GM19372 (cell line): ENCODE data around the gene CCDC90B.
"Not testable (repeated sequence)": the region's sequence is repeated elsewhere in the genome, so short reads cannot be mapped to it uniquely, and the experiment has no call there.

Source experiments
- ATAC-seq: cut with Tn5 transposase; IDR thresholded peaks from one replicate; pipeline ENCODE4 v1.9.1; 2021; ENCODE audit warnings: mild to moderate bottlenecking, low read depth, moderate library complexity; ENCODE audit not compliant: unreplicated experiment

Gene CCDC90B, protein sequence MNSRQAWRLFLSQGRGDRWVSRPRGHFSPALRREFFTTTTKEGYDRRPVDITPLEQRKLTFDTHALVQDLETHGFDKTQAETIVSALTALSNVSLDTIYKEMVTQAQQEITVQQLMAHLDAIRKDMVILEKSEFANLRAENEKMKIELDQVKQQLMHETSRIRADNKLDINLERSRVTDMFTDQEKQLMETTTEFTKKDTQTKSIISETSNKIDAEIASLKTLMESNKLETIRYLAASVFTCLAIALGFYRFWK

DNA sequence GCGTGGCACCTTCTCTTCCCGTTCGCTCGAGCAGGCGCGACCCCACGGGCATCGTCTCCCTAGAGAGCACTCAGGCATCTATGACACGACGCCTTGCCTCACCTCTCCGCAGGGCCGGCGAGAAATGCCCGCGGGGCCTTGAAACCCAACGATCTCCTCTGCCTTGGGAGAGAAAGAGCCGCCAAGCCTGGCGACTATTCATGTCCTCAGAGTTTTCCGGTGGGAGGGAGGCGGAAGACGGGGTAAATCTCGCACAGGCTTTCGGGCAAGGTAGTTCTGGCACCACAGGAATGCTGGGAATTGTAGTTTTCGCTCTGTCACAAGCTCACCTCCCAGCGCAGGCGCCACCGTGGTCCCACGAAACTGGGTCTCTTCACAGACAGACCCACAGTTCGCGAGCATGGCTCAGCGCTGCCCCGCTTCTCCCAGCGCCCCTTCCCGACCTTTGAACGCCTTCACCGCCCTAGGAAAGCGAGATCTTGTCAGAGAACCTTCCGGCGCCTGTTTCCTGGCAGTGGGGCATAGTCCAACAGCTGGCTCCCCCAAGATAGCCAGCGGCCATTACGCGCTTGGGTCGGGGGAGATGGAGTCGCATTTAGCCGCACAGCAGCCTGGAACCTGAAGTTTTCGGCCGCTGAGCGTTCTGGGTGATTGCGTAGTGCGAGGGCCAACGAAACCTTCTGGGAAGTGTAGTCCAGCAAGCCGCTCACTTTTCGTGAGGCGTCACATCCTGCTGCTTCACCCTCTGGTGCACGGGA lies at the start of gene CCDC90B:
Gene CCDC90B (minus strand): TSS at position 597 of the 758 bp plus-strand sequence. CDS start 395 bp downstream, at position 202.
- peak; percentile 86 for ATAC-seq

- ATAC-seq = no peak
Observed at GRCh38 chr11:83335446-83336070, 49.4 kb upstream of the CCDC90B start.

DNA sequence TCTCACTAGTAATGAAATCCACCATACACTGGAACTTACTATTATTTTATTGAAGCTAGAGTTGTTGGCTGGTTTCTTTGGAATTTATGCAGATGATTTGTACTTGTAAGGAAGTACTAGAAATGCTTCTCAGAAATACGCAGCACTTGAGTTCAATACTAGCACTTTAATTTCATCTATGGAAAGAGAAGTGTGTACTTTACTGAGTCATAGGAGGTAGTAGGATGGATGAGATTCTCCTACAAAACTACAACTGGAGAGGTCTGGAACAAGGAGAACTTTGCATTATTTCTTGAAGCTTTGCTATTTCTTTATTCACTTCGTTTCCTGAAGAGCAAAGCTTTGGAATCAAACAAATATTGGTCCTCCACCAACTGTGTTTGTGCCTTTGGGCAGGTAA lies 44.1 kb upstream of the CCDC90B start:
- ATAC-seq = no peak

DNA sequence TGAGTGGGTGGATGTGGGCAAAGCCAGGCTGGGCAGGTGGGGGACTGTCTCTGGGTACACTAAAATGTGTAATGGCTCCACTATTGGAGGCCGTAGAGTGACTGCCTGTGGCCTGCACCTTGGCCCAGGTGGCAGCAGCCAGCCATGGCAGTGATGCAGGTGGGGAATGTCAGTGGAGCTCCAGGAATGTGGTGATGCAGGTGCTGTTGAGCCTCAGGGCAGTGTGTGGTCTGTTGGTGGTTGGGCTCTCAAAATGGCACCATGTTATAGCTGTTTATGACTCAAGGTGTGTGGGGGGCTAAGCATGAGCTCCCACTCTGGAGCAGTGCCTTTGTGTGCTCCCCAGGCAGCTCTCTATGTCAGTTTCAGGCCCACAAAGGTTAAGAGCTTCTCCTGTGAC lies 40.2 kb upstream of the CCDC90B start:
- ATAC-seq = no peak

GRCh38 chr11:83319346-83319745 lies 33.2 kb upstream of the CCDC90B start:
- ATAC-seq = no peak

DNA sequence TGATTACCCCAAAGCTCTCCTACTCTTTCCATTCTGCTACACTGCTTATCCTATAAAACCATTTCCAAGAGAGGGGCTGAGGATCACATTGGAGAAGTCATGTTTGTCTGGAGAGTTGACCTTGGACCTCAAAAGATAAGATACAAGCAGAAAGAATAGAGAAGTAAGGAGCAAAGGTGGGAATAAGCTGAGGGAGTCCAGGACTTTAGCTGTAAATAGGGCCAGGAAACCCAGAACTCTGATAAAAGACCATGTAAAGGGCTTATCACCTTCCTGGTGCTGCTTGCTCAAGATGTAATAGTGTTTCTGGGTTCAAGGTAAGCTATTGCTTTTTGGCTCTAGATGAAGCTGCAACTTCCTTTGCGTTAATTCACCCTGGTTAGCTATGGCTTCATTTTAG lies 32.8 kb upstream of the CCDC90B start:
- no peak for ATAC-seq

DNA sequence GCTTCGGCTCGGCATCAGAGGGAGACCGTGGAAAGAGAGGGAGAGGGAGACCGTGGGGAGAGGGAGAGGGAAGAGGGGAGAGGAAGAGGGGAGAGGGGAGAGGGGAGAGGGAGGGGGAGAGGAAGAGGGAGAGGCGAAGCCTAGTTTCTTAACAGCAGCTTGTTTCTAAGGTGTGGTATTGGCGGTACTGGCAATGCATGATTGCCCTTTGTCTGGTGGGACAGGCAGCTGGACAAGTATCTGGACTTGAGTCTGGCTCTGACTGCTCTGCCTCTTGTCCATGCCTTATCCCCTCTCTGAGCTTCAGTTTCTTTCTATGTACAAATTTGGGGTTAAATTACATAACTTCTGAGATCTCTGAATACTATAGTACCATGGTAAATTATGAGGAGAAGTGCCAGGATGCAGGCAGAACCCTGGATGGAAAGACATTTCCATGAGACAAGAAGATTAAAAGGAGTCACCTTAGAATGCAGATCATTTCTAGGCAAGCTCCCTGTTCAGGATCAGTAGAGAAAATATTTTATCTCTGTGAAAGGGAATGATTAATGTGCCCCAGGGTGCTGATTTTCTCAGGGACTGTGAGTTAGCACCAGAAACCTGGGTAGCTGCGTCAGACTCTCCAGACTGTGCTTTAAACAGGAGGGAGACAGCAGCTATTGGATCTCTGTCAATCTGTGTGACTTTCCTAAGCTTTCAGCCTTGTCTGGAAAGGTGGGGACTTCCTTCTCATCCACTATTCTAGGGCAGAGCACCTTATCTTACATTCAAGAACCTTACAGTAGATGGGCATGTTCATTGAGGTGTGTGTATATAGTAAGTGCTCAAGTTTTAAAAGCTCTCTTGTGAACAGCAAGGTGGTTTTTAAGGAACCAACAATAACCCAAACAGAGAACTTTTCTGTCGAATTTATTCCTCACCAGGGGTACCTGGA lies 31.9 kb upstream of the CCDC90B start:
- no peak for ATAC-seq

- ATAC-seq = not testable (repeated sequence)
Observed at GRCh38 chr11:83316897-83317268, 30.7 kb upstream of the CCDC90B start.

DNA sequence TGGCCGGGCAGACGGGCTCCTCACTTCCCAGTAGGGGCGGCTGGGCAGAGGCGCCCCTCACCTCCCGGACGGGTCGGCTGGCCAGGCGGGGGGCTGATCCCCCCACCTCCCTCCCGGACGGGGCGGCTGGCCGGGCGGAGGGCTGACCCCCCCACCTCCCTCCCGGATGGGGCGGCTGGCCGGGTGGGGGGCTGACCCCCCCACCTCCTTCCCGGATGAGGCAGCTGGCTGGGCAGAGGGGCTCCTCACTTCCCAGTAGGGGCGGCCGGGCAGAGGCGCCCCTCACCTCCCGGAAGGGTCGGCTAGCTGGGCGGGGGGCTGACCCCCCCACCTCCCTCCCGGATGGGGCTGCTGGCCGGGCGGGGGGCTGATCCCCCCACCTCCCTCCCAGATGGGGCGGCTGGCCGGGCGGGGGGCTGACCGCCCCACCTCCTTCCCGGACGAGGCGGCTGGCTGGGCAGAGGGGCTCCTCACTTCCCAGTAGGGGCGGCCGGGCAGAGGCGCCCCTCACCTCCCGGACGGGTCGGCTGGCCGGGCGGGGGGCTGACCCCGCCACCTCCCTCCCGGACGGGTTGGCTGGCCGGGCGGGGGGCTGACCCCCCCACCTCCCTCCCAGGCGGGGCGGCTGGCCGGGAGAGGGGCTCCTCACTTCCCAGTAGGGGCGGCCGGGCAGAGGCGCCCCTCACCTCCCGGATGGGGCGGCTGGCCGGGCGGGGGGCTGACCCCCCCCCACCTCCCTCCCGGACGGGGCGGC lies 30.2 kb upstream of the CCDC90B start:
- not testable (repeated sequence) for ATAC-seq

DNA sequence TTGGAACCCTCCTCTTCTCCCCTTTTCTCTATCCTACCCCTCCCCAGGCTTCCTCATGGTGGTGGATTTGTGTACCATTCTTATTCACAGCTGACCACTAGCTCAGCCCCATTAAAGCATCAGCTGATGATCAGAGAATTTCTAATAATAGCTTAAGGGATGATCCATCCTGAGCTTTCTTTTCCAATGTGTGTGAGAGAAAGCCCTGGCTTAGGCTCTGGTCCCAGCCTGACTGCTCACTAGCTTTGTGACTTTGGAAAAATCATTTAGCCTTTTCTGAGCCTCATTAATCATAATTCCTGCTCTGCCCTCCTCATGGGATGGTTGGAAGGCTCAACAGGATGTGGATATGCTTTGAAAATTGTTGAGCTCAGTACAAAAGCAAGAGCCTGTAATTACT lies 26.3 kb upstream of the CCDC90B start:
- no peak for ATAC-seq

GRCh38 chr11:83311701-83312100 lies 25.5 kb upstream of the CCDC90B start:
- no peak for ATAC-seq

- ATAC-seq = no peak
Observed at GRCh38 chr11:83310718-83311117, 24.6 kb upstream of the CCDC90B start.

DNA sequence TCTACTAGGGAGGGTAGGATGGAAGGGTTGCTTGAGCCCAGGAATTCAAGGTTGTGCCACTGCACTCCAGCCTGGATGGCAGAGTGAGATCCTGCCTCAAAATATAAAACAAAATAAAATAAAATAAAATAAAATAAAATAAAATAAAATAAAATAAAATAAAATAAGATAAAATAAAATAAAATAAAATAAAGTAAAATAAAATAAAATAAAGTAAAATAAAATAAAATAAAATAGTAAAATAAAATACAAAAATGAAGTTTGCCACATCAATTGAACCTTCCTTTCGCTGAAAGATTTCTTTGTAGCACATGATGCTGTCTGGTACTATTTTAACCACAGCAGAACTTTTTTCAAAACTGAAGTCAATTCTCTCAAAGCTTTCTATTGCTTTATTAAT lies 22.4 kb upstream of the CCDC90B start:
- ATAC-seq = not testable (repeated sequence)

DNA sequence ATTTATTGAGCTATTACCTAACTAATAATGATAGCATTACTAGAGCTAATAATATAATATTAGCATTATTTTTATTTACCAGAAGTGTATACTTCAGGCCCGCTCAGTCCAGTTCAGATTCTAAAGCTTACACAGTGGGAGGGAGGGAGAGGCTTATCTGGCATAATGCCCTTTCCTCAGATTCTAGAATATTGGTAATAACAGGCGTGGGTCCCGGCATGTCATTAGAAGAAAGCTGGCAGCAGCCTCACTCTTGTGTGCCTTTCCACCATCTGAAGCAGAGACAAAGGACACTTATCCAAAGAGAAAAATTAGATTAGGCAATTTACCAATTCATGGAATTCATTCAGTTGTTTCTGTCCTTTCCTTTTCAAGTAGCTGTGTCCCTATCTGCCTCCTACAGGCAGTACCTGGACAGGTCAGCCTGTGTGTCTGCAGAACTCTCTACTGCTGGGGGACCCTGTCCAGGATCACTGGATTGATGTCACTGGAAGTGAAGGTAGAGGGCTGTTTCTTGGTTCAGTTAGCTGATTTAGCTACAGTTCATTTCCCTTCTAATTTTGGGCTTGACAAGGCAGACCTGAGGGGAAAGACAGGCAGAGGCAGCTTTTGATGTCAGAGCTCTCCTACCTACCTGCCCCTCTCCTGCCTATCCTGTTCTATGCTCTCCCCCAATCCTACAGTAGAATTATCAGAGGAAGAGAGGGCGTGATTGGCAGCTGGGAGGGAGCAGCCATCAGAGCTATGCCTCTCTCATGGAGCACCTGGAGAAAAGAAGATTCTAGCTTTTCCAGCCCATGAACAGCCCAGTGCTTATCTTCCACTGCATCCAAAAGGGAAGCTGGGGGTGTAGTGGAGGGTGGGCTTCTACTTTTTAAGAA lies 20.3 kb upstream of the CCDC90B start:
- no peak for ATAC-seq

DNA sequence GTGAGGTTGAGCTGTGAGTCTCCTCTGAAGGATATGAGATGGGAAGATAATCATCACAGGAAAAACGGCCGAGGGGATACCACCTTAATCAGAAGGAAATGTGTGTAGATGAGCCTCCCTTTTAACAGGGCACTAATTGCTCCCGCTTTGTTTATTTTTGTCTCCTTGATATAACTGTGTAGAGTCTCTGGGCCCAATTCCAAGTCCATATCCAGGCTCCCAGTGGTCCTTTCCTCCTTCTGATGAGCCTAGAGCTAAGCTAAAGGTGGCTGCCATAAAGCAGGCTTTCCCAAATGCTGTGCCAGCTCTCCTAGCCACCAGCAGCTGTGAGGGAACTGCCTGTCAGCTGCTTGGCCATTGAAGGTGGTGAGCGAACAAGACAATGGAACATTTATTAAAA lies 17.1 kb upstream of the CCDC90B start:
- no peak for ATAC-seq

- ATAC-seq = no peak
Observed at GRCh38 chr11:83302151-83302550, 16.0 kb upstream of the CCDC90B start.

DNA sequence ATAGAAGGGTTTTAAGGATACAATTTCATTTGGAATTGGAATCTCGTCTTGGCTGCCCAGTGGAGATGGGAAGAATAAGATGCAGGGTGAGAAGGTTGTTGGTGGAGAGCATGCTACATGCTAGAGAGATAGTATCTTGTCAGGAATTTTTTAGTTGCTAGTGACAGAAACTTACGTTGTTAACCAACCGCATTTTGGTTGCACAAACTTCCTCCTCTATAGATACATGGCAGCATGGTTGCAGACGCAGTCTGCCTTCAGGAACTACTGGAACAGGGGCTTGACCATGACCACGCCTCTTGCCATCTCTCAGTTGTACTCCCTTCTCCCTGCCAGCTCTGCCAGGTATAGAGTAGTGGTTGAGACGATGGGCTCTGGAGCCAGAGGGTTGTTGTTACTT lies 13.5 kb upstream of the CCDC90B start:
- ATAC-seq = no peak

DNA sequence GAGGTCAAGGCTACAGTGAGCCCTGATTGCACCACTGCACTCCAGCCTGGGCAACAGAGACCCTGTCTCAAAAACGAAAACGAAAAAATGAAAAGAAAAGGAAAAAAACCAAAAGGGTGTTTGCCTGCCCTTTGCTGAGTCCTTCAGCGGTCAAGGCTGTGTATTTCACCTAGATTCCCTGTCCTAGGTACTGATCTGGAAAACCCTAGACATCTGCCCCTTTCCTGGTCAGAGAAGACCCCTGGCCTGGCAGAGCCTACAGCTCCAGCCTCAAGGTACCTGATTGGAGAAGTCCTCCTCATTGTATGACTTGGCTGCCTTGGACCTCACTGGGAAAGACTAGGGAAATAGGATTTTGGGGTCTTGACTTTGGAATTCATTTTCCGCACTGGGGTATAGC lies 8.0 kb upstream of the CCDC90B start:
- ATAC-seq = no peak

- no peak for ATAC-seq
Observed at GRCh38 chr11:83293457-83293774, 7.2 kb upstream of the CCDC90B start.
